ENCODE results near the gene SORBS2.

The SORBS2 gene

GRCh38 chr4:185773419-185773818 lies 38.6 kb downstream of the SORBS2 start:
- DNase-seq (ENCODE audit: low read depth), result no peak

- DNase-seq (ENCODE audit: low read depth), result no peak
These were observed 39.5 kb downstream of the SORBS2 start for GRCh38 chr4:185772391-185773093.

GRCh38 chr4:185771711-185772390 lies 40.1 kb downstream of the SORBS2 start:
- DNase-seq (ENCODE audit: low read depth), result no peak

- no peak for DNase-seq (ENCODE audit: low read depth)
These were observed 44.5 kb downstream of the SORBS2 start for GRCh38 chr4:185767528-185767927.

- DNase-seq (ENCODE audit: low read depth), result no peak
These were observed 47.1 kb downstream of the SORBS2 start for GRCh38 chr4:185764876-185765275.

GRCh38 chr4:185761352-185762235 lies 50.4 kb downstream of the SORBS2 start:
- DNase-seq (ENCODE audit: low read depth), result no peak

GRCh38 chr4:185758807-185759206 lies 53.2 kb downstream of the SORBS2 start:
- DNase-seq (ENCODE audit: low read depth), result no peak

GRCh38 chr4:185755451-185755850 lies 56.5 kb downstream of the SORBS2 start:
- DNase-seq (ENCODE audit: low read depth), result no peak

- no peak for DNase-seq (ENCODE audit: low read depth)
These were observed 57.0 kb downstream of the SORBS2 start for GRCh38 chr4:185754961-185755360.

GRCh38 chr4:185752872-185753271 lies 59.1 kb downstream of the SORBS2 start:
- no peak for DNase-seq (ENCODE audit: low read depth)

- no peak for DNase-seq (ENCODE audit: low read depth)
These were observed 62.1 kb downstream of the SORBS2 start for GRCh38 chr4:185749858-185750257.

- DNase-seq (ENCODE audit: low read depth), result no peak
These were observed 63.0 kb downstream of the SORBS2 start for GRCh38 chr4:185748901-185749390.

- no peak for DNase-seq (ENCODE audit: low read depth)
These were observed 66.1 kb downstream of the SORBS2 start for GRCh38 chr4:185745891-185746290.

GRCh38 chr4:185744946-185745345 lies 67.0 kb downstream of the SORBS2 start:
- no peak for DNase-seq (ENCODE audit: low read depth)

- no peak for DNase-seq (ENCODE audit: low read depth)
These were observed 67.5 kb downstream of the SORBS2 start for GRCh38 chr4:185744488-185744862.

- no peak for DNase-seq (ENCODE audit: low read depth)
These were observed 68.1 kb downstream of the SORBS2 start for GRCh38 chr4:185743722-185744487.

GRCh38 chr4:185742766-185743165 lies 69.2 kb downstream of the SORBS2 start:
- DNase-seq (ENCODE audit: low read depth), result no peak

GRCh38 chr4:185741795-185742194 lies 70.2 kb downstream of the SORBS2 start:
- no peak for DNase-seq (ENCODE audit: low read depth)

- no peak for DNase-seq (ENCODE audit: low read depth)
These were observed 71.5 kb downstream of the SORBS2 start for GRCh38 chr4:185740471-185740873.

- no peak for DNase-seq (ENCODE audit: low read depth)
These were observed 73.2 kb downstream of the SORBS2 start for GRCh38 chr4:185738820-185739219.

- no peak for DNase-seq (ENCODE audit: low read depth)
These were observed 73.9 kb downstream of the SORBS2 start for GRCh38 chr4:185738038-185738552.
